ENCODE data around the gene DAPK1.

The DAPK1 gene

GRCh38 chr9:87557996-87558395 is 60.3 kb downstream of the DAPK1 start:
- no peak for ATAC-seq
- Mint-ChIP-seq H3K27ac (no peak overlapping the region), H3K4me1 (peaks cover 4% of the 10 kb centered on the region), H3K27me3 (peaks cover 15% of the 10 kb centered on the region), H3K9me3 (no peaks in the 10 kb centered on the region), H3K4me3 (no peak overlapping the region)
- DNase-seq: no peak

- no peak overlapping the region for H3K27ac Mint-ChIP-seq
- peaks cover 4% of the 10 kb centered on the region for H3K4me1 Mint-ChIP-seq
- no peaks in the 10 kb centered on the region for H3K9me3 Mint-ChIP-seq
- ATAC-seq: no peak
- no peak overlapping the region for H3K4me3 Mint-ChIP-seq
- H3K27me3 Mint-ChIP-seq: peaks cover 15% of the 10 kb centered on the region
- DNase-seq: no peak
Measured at GRCh38 chr9:87558606-87559190, 61.0 kb downstream of the DAPK1 start.

- Mint-ChIP-seq H3K27ac (no peak overlapping the region), H3K4me1 (no peaks in the 10 kb centered on the region)
- no peak for ATAC-seq
Measured at GRCh38 chr9:87562062-87562461, 64.4 kb downstream of the DAPK1 start.

GRCh38 chr9:87562530-87563170 is 65.0 kb downstream of the DAPK1 start:
- DNase-seq: no peak
- Mint-ChIP-seq H3K4me1 (no peaks in the 10 kb centered on the region), H3K9me3 (no peaks in the 10 kb centered on the region), H3K4me3 (no peak overlapping the region), H3K27ac (no peak overlapping the region), H3K27me3 (peaks cover 7% of the 10 kb centered on the region)
- no peak for ATAC-seq

More at GRCh38 chr9:87562062-87562461, 64.4 kb downstream of the DAPK1 start:
- no peak for DNase-seq
- Mint-ChIP-seq H3K9me3 (no peaks in the 10 kb centered on the region), H3K4me3 (no peak overlapping the region), H3K27me3 (peaks cover 7% of the 10 kb centered on the region)

GRCh38 chr9:87564111-87564510 is 66.4 kb downstream of the DAPK1 start:
- Mint-ChIP-seq H3K4me1 (no peaks in the 10 kb centered on the region), H3K27me3 (peaks cover 7% of the 10 kb centered on the region), H3K4me3 (no peak overlapping the region), H3K27ac (peak overlapping the region in 1 of 2 donors; percentile 50), H3K9me3 (no peaks in the 10 kb centered on the region)
- ATAC-seq (no peak), DNase-seq (no peak)

- no peak overlapping the region for H3K4me3 Mint-ChIP-seq
- no peaks in the 10 kb centered on the region for H3K4me1 Mint-ChIP-seq
- H3K27me3 Mint-ChIP-seq: peaks cover 7% of the 10 kb centered on the region
- no peak overlapping the region for H3K27ac Mint-ChIP-seq
- DNase-seq: no peak
- ATAC-seq: no peak
- H3K9me3 Mint-ChIP-seq: no peaks in the 10 kb centered on the region
Measured at GRCh38 chr9:87564791-87565241, 67.1 kb downstream of the DAPK1 start.

- DNase-seq (no peak), ATAC-seq (no peak)
- Mint-ChIP-seq H3K4me1 (no peaks in the 10 kb centered on the region), H3K27me3 (no peaks in the 10 kb centered on the region), H3K27ac (no peak overlapping the region), H3K9me3 (no peaks in the 10 kb centered on the region), H3K4me3 (no peak overlapping the region)
Measured at GRCh38 chr9:87567001-87567400, 69.3 kb downstream of the DAPK1 start.

- Mint-ChIP-seq H3K4me1 (no peaks in the 10 kb centered on the region), H3K9me3 (no peaks in the 10 kb centered on the region), H3K27me3 (no peaks in the 10 kb centered on the region), H3K4me3 (no peak overlapping the region), H3K27ac (no peak overlapping the region)
- ATAC-seq (no peak), DNase-seq (no peak)
Measured at GRCh38 chr9:87567571-87567970, 69.9 kb downstream of the DAPK1 start.

GRCh38 chr9:87567983-87568382 is 70.3 kb downstream of the DAPK1 start:
- Mint-ChIP-seq H3K27me3 (no peaks in the 10 kb centered on the region), H3K9me3 (no peaks in the 10 kb centered on the region), H3K27ac (no peak overlapping the region), H3K4me3 (no peak overlapping the region), H3K4me1 (no peaks in the 10 kb centered on the region)
- ATAC-seq (no peak), DNase-seq (no peak)

GRCh38 chr9:87568401-87568800 is 70.7 kb downstream of the DAPK1 start:
- ATAC-seq (no peak), DNase-seq (no peak)
- H3K27me3 Mint-ChIP-seq: no peaks in the 10 kb centered on the region
- no peak overlapping the region for H3K4me3 Mint-ChIP-seq
- H3K9me3 Mint-ChIP-seq: no peaks in the 10 kb centered on the region
- H3K4me1 Mint-ChIP-seq: no peaks in the 10 kb centered on the region
- no peak overlapping the region for H3K27ac Mint-ChIP-seq

GRCh38 chr9:87569008-87569509 is 71.4 kb downstream of the DAPK1 start:
- H3K27ac Mint-ChIP-seq: no peak overlapping the region
- no peak overlapping the region for H3K4me3 Mint-ChIP-seq
- no peaks in the 10 kb centered on the region for H3K27me3 Mint-ChIP-seq
- H3K4me1 Mint-ChIP-seq: no peaks in the 10 kb centered on the region
- DNase-seq (no peak), ATAC-seq (no peak)
- no peaks in the 10 kb centered on the region for H3K9me3 Mint-ChIP-seq

GRCh38 chr9:87569518-87569917 is 71.9 kb downstream of the DAPK1 start:
- no peak for DNase-seq
- H3K4me1 Mint-ChIP-seq: no peaks in the 10 kb centered on the region
- H3K27me3 Mint-ChIP-seq: no peaks in the 10 kb centered on the region
- H3K9me3 Mint-ChIP-seq: no peaks in the 10 kb centered on the region
- no peak overlapping the region for H3K4me3 Mint-ChIP-seq
- no peak for ATAC-seq
- H3K27ac Mint-ChIP-seq: no peak overlapping the region

- H3K9me3 Mint-ChIP-seq: no peaks in the 10 kb centered on the region
- no peak overlapping the region for H3K27ac Mint-ChIP-seq
- no peaks in the 10 kb centered on the region for H3K4me1 Mint-ChIP-seq
- H3K4me3 Mint-ChIP-seq: no peak overlapping the region
- ATAC-seq (no peak), DNase-seq (no peak)
- H3K27me3 Mint-ChIP-seq: no peaks in the 10 kb centered on the region
Measured at GRCh38 chr9:87570000-87570908, 72.6 kb downstream of the DAPK1 start.

- H3K27me3 Mint-ChIP-seq: no peaks in the 10 kb centered on the region
- H3K4me1 Mint-ChIP-seq: no peaks in the 10 kb centered on the region
- H3K4me3 Mint-ChIP-seq: no peak overlapping the region
- DNase-seq: no peak
- H3K27ac Mint-ChIP-seq: no peak overlapping the region
- ATAC-seq: no peak
- H3K9me3 Mint-ChIP-seq: no peaks in the 10 kb centered on the region
Measured at GRCh38 chr9:87572719-87573118, 75.1 kb downstream of the DAPK1 start.

- Mint-ChIP-seq H3K9me3 (no peaks in the 10 kb centered on the region), H3K27ac (no peak overlapping the region), H3K27me3 (no peaks in the 10 kb centered on the region), H3K4me1 (no peaks in the 10 kb centered on the region), H3K4me3 (no peak overlapping the region)
- DNase-seq: no peak
- no peak for ATAC-seq
Measured at GRCh38 chr9:87573841-87574342, 76.2 kb downstream of the DAPK1 start.

- Mint-ChIP-seq H3K4me3 (no peak overlapping the region), H3K4me1 (no peaks in the 10 kb centered on the region), H3K27me3 (no peaks in the 10 kb centered on the region), H3K9me3 (no peaks in the 10 kb centered on the region), H3K27ac (no peak overlapping the region)
- DNase-seq: no peak
- no peak for ATAC-seq
Measured at GRCh38 chr9:87577746-87578145, 80.1 kb downstream of the DAPK1 start.

All from stimulated activated naive CD8-positive, alpha-beta T cell treated with anti-CD3 and anti-CD28 coated beads, Interleukin-15, amount 100 ng/mL, for 72 hours (primary cell).